Measurements from ENCODE around the gene NOD1.

Gene NOD1

GRCh38 chr7:30445770-30446169 is 32.8 kb downstream of the NOD1 start:
- CTCF ChIA-PET, result no interaction called here
- Histone ChIP-seq H3K9me3 (ENCODE audit: control insufficient read depth, insufficient read depth, low read depth, low read length) (no peaks in the 10 kb centered on the region), H3K27ac (ENCODE audit: extremely low read depth, low read depth, low read length) (no peak overlapping the region), H3K4me1 (ENCODE audit: control insufficient read depth, insufficient read depth, low read length) (no peaks in the 10 kb centered on the region), H3K36me3 (ENCODE audit: control insufficient read depth in 2 of 2, insufficient read depth in 1 of 2, low read length in 2 of 2) (peaks cover 0 to 6% of the 10 kb centered on the region in 2 experiments; a peak in 1 of 3 replicates), H3K4me3 (ENCODE audit: low read depth, low read length) (no peak overlapping the region)
- POLR2A ChIA-PET, result no interaction called here
- TF ChIP-seq MZF1 (tag by site-specific recombination; IDR thresholded peaks at IDR 0.05; ENCODE audit: borderline replicate concordance) (peak; percentile 53; the same call in 1 of the 2 replicates), RBAK (tag by site-specific recombination; IDR thresholded peaks at IDR 0.05) (no peak), ZNF266 (tag by site-specific recombination; IDR thresholded peaks at IDR 0.05; ENCODE audit: low read depth) (peak; percentile 24; the same call in 1 of the 2 replicates), PRDM10 (tag by site-specific recombination; IDR thresholded peaks at IDR 0.05) (peak; percentile 47; the same call in 1 of the 2 replicates), ZNF341 (tag by site-specific recombination; IDR thresholded peaks at IDR 0.05; ENCODE audit: low read depth) (0 out of 2 replicates have a peak, but pooled peaks have one; percentile 14), HOXC10 (CRISPR knock-in tag; IDR thresholded peaks at IDR 0.05) (no peak), GLIS2 (tag by site-specific recombination; IDR thresholded peaks at IDR 0.05) (no peak), ZIC2 (tag by site-specific recombination; IDR thresholded peaks at IDR 0.05) (peak; percentile 72), GLIS1 (tag by site-specific recombination; IDR thresholded peaks at IDR 0.05) (no peak), ZNF654 (tag by site-specific recombination; IDR thresholded peaks at IDR 0.05; ENCODE audit: low read depth) (peak; percentile 48)

GRCh38 chr7:30437823-30438574 is 40.6 kb downstream of the NOD1 start:
- H3K36me3 ChIP-seq (ENCODE audit: control insufficient read depth in 2 of 2, insufficient read depth in 1 of 2, low read length in 2 of 2), result peaks cover 0 to 18% of the 10 kb centered on the region in 2 experiments; a peak in 2 of 3 replicates
- POLR2A ChIA-PET, result no interaction called here
- no peak overlapping the region for H3K27ac ChIP-seq (ENCODE audit: extremely low read depth, low read depth, low read length)
- no peak overlapping the region for H3K4me3 ChIP-seq (ENCODE audit: low read depth, low read length)
- no peaks in the 10 kb centered on the region for H3K9me3 ChIP-seq (ENCODE audit: control insufficient read depth, insufficient read depth, low read depth, low read length)
- CTCF ChIA-PET, result no interaction called here
- no peaks in the 10 kb centered on the region for H3K4me1 ChIP-seq (ENCODE audit: control insufficient read depth, insufficient read depth, low read length)
- TF ChIP-seq ZNF777 (tag by site-specific recombination; IDR thresholded peaks at IDR 0.05; ENCODE audit: borderline replicate concordance) (no peak), PRDM4 (tag by site-specific recombination; IDR thresholded peaks at IDR 0.05) (no peak), ZBTB7A (tag by site-specific recombination; IDR thresholded peaks at IDR 0.05; ENCODE audit: low read depth) (no peak), SCRT1 (tag by site-specific recombination; IDR thresholded peaks at IDR 0.05; ENCODE audit: borderline replicate concordance) (no peak), ZNF37A (tag by site-specific recombination; IDR thresholded peaks at IDR 0.05) (no peak), ZNF561 (tag by site-specific recombination; IDR thresholded peaks at IDR 0.05; ENCODE audit: borderline replicate concordance) (no peak), ZNF449 (tag by site-specific recombination; IDR thresholded peaks at IDR 0.05) (no peak), ZNF169 (tag by site-specific recombination; IDR thresholded peaks at IDR 0.05) (no peak), ZSCAN5A (tag by site-specific recombination; IDR thresholded peaks at IDR 0.05) (no peak), ZNF114 (tag by site-specific recombination; IDR thresholded peaks at IDR 0.05) (no peak), GLIS2 (tag by site-specific recombination; IDR thresholded peaks at IDR 0.05) (no peak), OVOL3 (tag by site-specific recombination; IDR thresholded peaks at IDR 0.05) (no peak), TRIM28 (IDR thresholded peaks at IDR 0.05; ENCODE audit: borderline replicate concordance, low read length) (no peak), ZNF571 (tag by site-specific recombination; IDR thresholded peaks at IDR 0.05) (no peak), ZNF223 (tag by site-specific recombination; IDR thresholded peaks at IDR 0.05) (no peak), ZSCAN4 (tag by site-specific recombination; IDR thresholded peaks at IDR 0.05) (no peak)

Data from HEK293 (cell line).